Measurements from ENCODE around the gene GANAB.
"Not testable (repeated sequence)": the region's sequence is repeated elsewhere in the genome, so short reads cannot be mapped to it uniquely, and the experiment has no call there.

The GANAB gene

GRCh38 chr11:62621027-62621566, 25.3 kb downstream of the GANAB start:
- no peak for DNase-seq

GRCh38 chr11:62616957-62617356, 29.5 kb downstream of the GANAB start:
- not testable (repeated sequence) for DNase-seq

- no peak for DNase-seq
These were observed 30.9 kb downstream of the GANAB start for GRCh38 chr11:62615521-62615920.

- no peak for DNase-seq
These were observed 32.1 kb downstream of the GANAB start for GRCh38 chr11:62614275-62614674.

- no peak for DNase-seq
These were observed 33.1 kb downstream of the GANAB start for GRCh38 chr11:62613291-62613778.

- DNase-seq = peak; percentile 95
These were observed 33.8 kb downstream of the GANAB start, which contains the start of the genes EML3 and ROM1 for GRCh38 chr11:62612366-62613290. Gene EML3 (minus strand): TSS chr11:62612775. CDS start chr11:62612457, 318 bp downstream. Gene ROM1 (plus strand): TSS chr11:62613257. CDS start chr11:62613282, 25 bp downstream.

GRCh38 chr11:62611705-62612365, 34.6 kb downstream of the GANAB start:
- no peak for DNase-seq

- no peak for DNase-seq
These were observed 35.4 kb downstream of the GANAB start for GRCh38 chr11:62610814-62611704.

- DNase-seq = no peak
These were observed 36.0 kb downstream of the GANAB start for GRCh38 chr11:62610403-62610802.

GRCh38 chr11:62608776-62609175, 37.6 kb downstream of the GANAB start:
- no peak for DNase-seq

- no peak for DNase-seq
These were observed 38.7 kb downstream of the GANAB start for GRCh38 chr11:62607714-62608113.

- DNase-seq = no peak
These were observed 40.5 kb downstream of the GANAB start for GRCh38 chr11:62605902-62606301.

- no peak for DNase-seq
These were observed 40.9 kb downstream of the GANAB start for GRCh38 chr11:62605467-62605866.

GRCh38 chr11:62604460-62605120, 41.8 kb downstream of the GANAB start:
- DNase-seq = no peak

- DNase-seq = no peak
These were observed 42.6 kb downstream of the GANAB start for GRCh38 chr11:62603776-62604299.

GRCh38 chr11:62603072-62603408, 43.4 kb downstream of the GANAB start:
- DNase-seq = no peak

- DNase-seq = no peak
These were observed 44.0 kb downstream of the GANAB start for GRCh38 chr11:62602141-62603071.

GRCh38 chr11:62601372-62602140, 44.9 kb downstream of the GANAB start, which contains the start of gene MTA2:
Gene MTA2 (minus strand): TSS chr11:62601865. CDS start chr11:62601450, 415 bp downstream.
- DNase-seq = peak; percentile 99

GRCh38 chr11:62601122-62601371, 45.4 kb downstream of the GANAB start:
- DNase-seq = peak; percentile 56
